HG03039 (cell line): ENCODE measurements around the gene USP24.
"Not testable (repeated sequence)": the region's sequence is repeated elsewhere in the genome, so short reads cannot be mapped to it uniquely, and the experiment has no call there.

Experiments used
- ATAC-seq: cut with Tn5 transposase; IDR thresholded peaks from one replicate; pipeline ENCODE4 v1.9.1; 2021; ENCODE audit warnings: mild to moderate bottlenecking, moderate library complexity; ENCODE audit not compliant: unreplicated experiment

The USP24 gene

GRCh38 chr1:55043011-55043410 is 172.2 kb downstream of the USP24 start:
- no peak for ATAC-seq

- ATAC-seq = no peak
Measured at GRCh38 chr1:55041613-55042012, 173.6 kb downstream of the USP24 start.

- ATAC-seq = no peak
Measured at GRCh38 chr1:55040933-55041494, 174.2 kb downstream of the USP24 start.

- ATAC-seq = no peak
Measured at GRCh38 chr1:55040083-55040932, 174.9 kb downstream of the USP24 start.

- no peak for ATAC-seq
Measured at GRCh38 chr1:55039342-55040082, 175.7 kb downstream of the USP24 start, which contains the start of gene PCSK9. TSS of gene PCSK9 (plus strand) at chr1:55039548. CDS start at chr1:55039838, 290 bp downstream.

GRCh38 chr1:55038974-55039341 is 176.2 kb downstream of the USP24 start:
- ATAC-seq = no peak

- ATAC-seq = no peak
Measured at GRCh38 chr1:55038552-55038838, 176.7 kb downstream of the USP24 start.

- ATAC-seq = no peak
Measured at GRCh38 chr1:55037733-55038551, 177.2 kb downstream of the USP24 start.

GRCh38 chr1:55035904-55036303 is 179.3 kb downstream of the USP24 start:
- no peak for ATAC-seq

- no peak for ATAC-seq
Measured at GRCh38 chr1:55034476-55035133, 180.6 kb downstream of the USP24 start.

GRCh38 chr1:55033265-55033614 is 181.9 kb downstream of the USP24 start:
- ATAC-seq = no peak

GRCh38 chr1:55031098-55031497 is 184.1 kb downstream of the USP24 start:
- ATAC-seq = not testable (repeated sequence)

- ATAC-seq = not testable (repeated sequence)
Measured at GRCh38 chr1:55026682-55027081, 188.5 kb downstream of the USP24 start.

GRCh38 chr1:55024163-55024562 is 191.0 kb downstream of the USP24 start:
- not testable (repeated sequence) for ATAC-seq

- peak; percentile 72 for ATAC-seq
Measured at GRCh38 chr1:55021942-55022546, 193.1 kb downstream of the USP24 start.

- no peak for ATAC-seq
Measured at GRCh38 chr1:55018395-55018794, 196.8 kb downstream of the USP24 start.
